Naive thymus-derived CD8-positive, alpha-beta T cell (primary cell): Measurements from ENCODE around the gene C4B. TPM values are rescaled to one million over a fixed set of nuclear protein-coding genes. Genes with fewer than 3 reads are reported as not detected.
"Not testable (repeated sequence)": the region's sequence is repeated elsewhere in the genome, so short reads cannot be mapped to it uniquely, and the experiment has no call there.

ENCODE experiments used
- ATAC-seq, 2 donors: fragments of 150-1000 bp; cut with Tn5 transposase in 1 of 2; sonication (Bioruptor Pico), chemical (Tn5 transposase) in 1 of 2; 1 replicate in 1 of 2; 2 replicates in 1 of 2; pipeline ENCODE4 v1.10.0; 2021; ENCODE audit warnings: mild to moderate bottlenecking in 2 of 2, moderate library complexity in 2 of 2
- POLR2A ChIA-PET: fragments of 350-600 bp; sonication (Branson Sonifier 250); formaldehyde crosslinking; loops from one replicate; lab custom pipeline; 2021; ENCODE audit warnings: antibody characterized with exemption; lab: Charles Lee
- DNase-seq, 10 donors: peaks; one replicate each; pipeline versions ENCODE4 v3.0.0 to v3.0.0-alpha.2; 2020 to 2022
- H3K27ac Mint-ChIP-seq, 10 donors: one replicate each; pipeline ENCODE4 v1.8.0; 2020 to 2022; ENCODE audit warnings: mild to moderate bottlenecking in 10 of 10, mixed read lengths in 10 of 10, moderate library complexity in 4 of 10, inconsistent platforms in 1 of 10
- H3K27me3 Mint-ChIP-seq, 5 donors: one replicate each; pipeline ENCODE4 v1.8.0; 2021 to 2022; ENCODE audit warnings: mixed read lengths in 5 of 5
- H3K36me3 Mint-ChIP-seq, 3 donors: one replicate each; pipeline ENCODE4 v1.8.0; 2020 to 2022; ENCODE audit warnings: mixed read lengths in 3 of 3, mild to moderate bottlenecking in 2 of 3, inconsistent platforms in 1 of 3
- H3K4me1 Mint-ChIP-seq, 4 donors: one replicate each; pipeline ENCODE4 v1.8.0; 2021 to 2022; ENCODE audit warnings: mixed read lengths in 4 of 4
- H3K4me3 Mint-ChIP-seq, 10 donors: one replicate each; pipeline ENCODE4 v1.8.0; 2020 to 2022; ENCODE audit warnings: mild to moderate bottlenecking in 10 of 10, mixed read lengths in 10 of 10, moderate library complexity in 6 of 10, inconsistent platforms in 1 of 10
- H3K9me3 Mint-ChIP-seq, 9 donors: one replicate each; pipeline ENCODE4 v1.8.0; 2020 to 2022; ENCODE audit warnings: mixed read lengths in 9 of 9, mild to moderate bottlenecking in 3 of 9, inconsistent platforms in 1 of 9, moderate library complexity in 1 of 9
- polyA plus RNA-seq, 3 donors: library from polyadenylated mRNA; unstranded; fragments of 300-500 nt; fragmentation: Illumina TruSeq; gene quantifications; one replicate each; pipeline ENCODE4 v1.2.3, GENCODE V29; 2021
- total RNA-seq, 8 experiments: library from RNA in 2 of 8; stranded (reverse) in 2 of 8; gene quantifications; one replicate each; pipeline ENCODE4 v1.2.3 and lab custom pipeline; 2021 to 2026

Gene C4B
- total and polyA plus RNA-seq, 5 experiments from 2014 or later, result 0.31 to 8.7 (median 7.7) TPM; not detected in 2

- H3K27ac Mint-ChIP-seq, H3K36me3 Mint-ChIP-seq, ATAC-seq, H3K27me3 Mint-ChIP-seq, DNase-seq, H3K9me3 Mint-ChIP-seq, POLR2A ChIA-PET, H3K4me3 Mint-ChIP-seq: not testable (repeated sequence)
- peaks cover 0 to 10% (median 6%) of the 10 kb centered on the region in 4 donors for H3K4me1 Mint-ChIP-seq
These were observed 35.1 kb downstream of the C4B start for GRCh38 chr6:32049736-32050135.

GRCh38 chr6:32050562-32050961 is 36.0 kb downstream of the C4B start:
- DNase-seq, result no peak
- POLR2A ChIA-PET, result no interaction called here
- Mint-ChIP-seq H3K4me1 (peaks cover 0 to 10% (median 6%) of the 10 kb centered on the region in 4 donors), H3K36me3 (no peaks in the 10 kb centered on the region), H3K27me3 (no peaks in the 10 kb centered on the region), H3K4me3 (no peak overlapping the region), H3K9me3 (no peaks in the 10 kb centered on the region), H3K27ac (peak overlapping the region in 1 of 10 donors; percentile 83)
- no peak for ATAC-seq

GRCh38 chr6:32052626-32053025 is 38.0 kb downstream of the C4B start:
- DNase-seq, H3K27ac Mint-ChIP-seq, H3K9me3 Mint-ChIP-seq, POLR2A ChIA-PET, ATAC-seq, H3K27me3 Mint-ChIP-seq, H3K4me3 Mint-ChIP-seq, H3K36me3 Mint-ChIP-seq: not testable (repeated sequence)
- H3K4me1 Mint-ChIP-seq, result peaks cover 0 to 10% (median 6%) of the 10 kb centered on the region in 4 donors

- DNase-seq, H3K27me3 Mint-ChIP-seq, H3K4me1 Mint-ChIP-seq, H3K36me3 Mint-ChIP-seq, H3K27ac Mint-ChIP-seq, H3K9me3 Mint-ChIP-seq, ATAC-seq, POLR2A ChIA-PET, H3K4me3 Mint-ChIP-seq: not testable (repeated sequence)
These were observed 38.7 kb downstream of the C4B start for GRCh38 chr6:32053314-32053713.

- DNase-seq, ATAC-seq, POLR2A ChIA-PET: not testable (repeated sequence)
These were observed 41.2 kb downstream of the C4B start for GRCh38 chr6:32055756-32056155.

GRCh38 chr6:32056254-32056653 is 41.7 kb downstream of the C4B start:
- peaks cover 0 to 8% (median 0%) of the 10 kb centered on the region in 5 donors for H3K27me3 Mint-ChIP-seq
- no peaks in the 10 kb centered on the region for H3K9me3 Mint-ChIP-seq
- H3K27ac Mint-ChIP-seq, result no peak overlapping the region
- H3K36me3 Mint-ChIP-seq, result no peaks in the 10 kb centered on the region
- no peak overlapping the region for H3K4me3 Mint-ChIP-seq
- POLR2A ChIA-PET, result no interaction called here
- DNase-seq (no peak), ATAC-seq (no peak)
- peaks cover 0 to 1% (median 0%) of the 10 kb centered on the region in 4 donors for H3K4me1 Mint-ChIP-seq

More at GRCh38 chr6:32055756-32056155, 41.2 kb downstream of the C4B start:
- H3K27me3 Mint-ChIP-seq, H3K4me1 Mint-ChIP-seq, H3K4me3 Mint-ChIP-seq, H3K9me3 Mint-ChIP-seq, H3K36me3 Mint-ChIP-seq: not testable (repeated sequence)
- H3K27ac Mint-ChIP-seq, result peak overlapping the region in 1 of 10 donors; percentile 29

GRCh38 chr6:32057966-32058365 is 43.4 kb downstream of the C4B start:
- DNase-seq (no peak), ATAC-seq (no peak)
- H3K4me3 Mint-ChIP-seq, result no peak overlapping the region
- POLR2A ChIA-PET, result no interaction called here
- H3K27ac Mint-ChIP-seq, result no peak overlapping the region
- no peaks in the 10 kb centered on the region for H3K9me3 Mint-ChIP-seq
- peaks cover 0 to 8% (median 0%) of the 10 kb centered on the region in 5 donors for H3K27me3 Mint-ChIP-seq
- peaks cover 0 to 1% (median 0%) of the 10 kb centered on the region in 4 donors for H3K4me1 Mint-ChIP-seq
- no peaks in the 10 kb centered on the region for H3K36me3 Mint-ChIP-seq

- H3K9me3 Mint-ChIP-seq, result no peaks in the 10 kb centered on the region
- ATAC-seq (no peak), DNase-seq (no peak)
- POLR2A ChIA-PET, result no interaction called here
- H3K4me1 Mint-ChIP-seq, result peaks cover 0 to 1% (median 0%) of the 10 kb centered on the region in 4 donors
- H3K27me3 Mint-ChIP-seq, result peaks cover 0 to 8% (median 0%) of the 10 kb centered on the region in 5 donors
- no peak overlapping the region for H3K27ac Mint-ChIP-seq
- H3K4me3 Mint-ChIP-seq, result no peak overlapping the region
- H3K36me3 Mint-ChIP-seq, result no peaks in the 10 kb centered on the region
These were observed 43.9 kb downstream of the C4B start for GRCh38 chr6:32058511-32058963.

- POLR2A ChIA-PET, result no interaction called here
- Mint-ChIP-seq H3K9me3 (no peaks in the 10 kb centered on the region), H3K4me3 (no peak overlapping the region), H3K4me1 (no peaks in the 10 kb centered on the region), H3K27ac (no peak overlapping the region), H3K27me3 (peaks cover 0 to 8% (median 0%) of the 10 kb centered on the region in 5 donors), H3K36me3 (no peaks in the 10 kb centered on the region)
- no peak for DNase-seq
- no peak for ATAC-seq
These were observed 46.5 kb downstream of the C4B start for GRCh38 chr6:32060966-32061655.

GRCh38 chr6:32064706-32065105 is 50.1 kb downstream of the C4B start:
- POLR2A ChIA-PET, result no interaction called here
- Mint-ChIP-seq H3K27me3 (no peaks in the 10 kb centered on the region), H3K4me3 (no peak overlapping the region), H3K4me1 (no peaks in the 10 kb centered on the region), H3K27ac (peak overlapping the region in 1 of 10 donors; percentile 14), H3K9me3 (no peaks in the 10 kb centered on the region), H3K36me3 (peaks cover 0 to 4% (median 0%) of the 10 kb centered on the region in 3 donors)
- ATAC-seq (no peak), DNase-seq (no peak)

- ATAC-seq, POLR2A ChIA-PET, H3K4me3 Mint-ChIP-seq: not testable (repeated sequence)
These were observed 52.9 kb downstream of the C4B start for GRCh38 chr6:32067521-32067920.

GRCh38 chr6:32068315-32068714 is 53.7 kb downstream of the C4B start:
- POLR2A ChIA-PET, H3K9me3 Mint-ChIP-seq: not testable (repeated sequence)
- peak overlapping the region in 1 of 10 donors; percentile 33 for H3K27ac Mint-ChIP-seq

More at GRCh38 chr6:32067521-32067920, 52.9 kb downstream of the C4B start:
- H3K36me3 Mint-ChIP-seq, H3K4me1 Mint-ChIP-seq, DNase-seq, H3K27me3 Mint-ChIP-seq, H3K27ac Mint-ChIP-seq, H3K9me3 Mint-ChIP-seq: not testable (repeated sequence)

GRCh38 chr6:32068867-32069266 is 54.3 kb downstream of the C4B start:
- Mint-ChIP-seq H3K27ac (no peak overlapping the region), H3K27me3 (peaks cover 0 to 1% (median 0%) of the 10 kb centered on the region in 5 donors), H3K4me1 (peaks cover 0 to 3% (median 0%) of the 10 kb centered on the region in 4 donors), H3K36me3 (peaks cover 0 to 4% (median 0%) of the 10 kb centered on the region in 3 donors), H3K9me3 (no peaks in the 10 kb centered on the region), H3K4me3 (no peak overlapping the region)
- POLR2A ChIA-PET, result no interaction called here
- no peak for ATAC-seq
- DNase-seq, result no peak

More at GRCh38 chr6:32068315-32068714, 53.7 kb downstream of the C4B start:
- not testable (repeated sequence) for DNase-seq, H3K4me3 Mint-ChIP-seq, H3K36me3 Mint-ChIP-seq, H3K27me3 Mint-ChIP-seq, ATAC-seq, H3K4me1 Mint-ChIP-seq
